Uterus (tissue), 2 donors: ENCODE results near the gene FOXD4L1.
"Not testable (repeated sequence)": the region's sequence is repeated elsewhere in the genome, so short reads cannot be mapped to it uniquely, and the experiment has no call there.

ENCODE experiments used
- CTCF ChIP-seq, 4 experiments: fragments of 200-600 bp in 2 of 4; fragments of 450-650 bp in 2 of 4; sonication (generic) in 2 of 4; IDR thresholded peaks; one replicate each; pipeline ENCODE4 v1.5.1; 2016 to 2019; ENCODE audit warnings: antibody characterized with exemption in 4 of 4, mild to moderate bottlenecking in 2 of 4, moderate library complexity in 1 of 4
- POLR2A ChIP-seq, 2 donors: fragments of 450-650 bp; IDR thresholded peaks; one replicate each; pipeline ENCODE4 v1.6.1; 2016; ENCODE audit warnings: antibody characterized with exemption in 2 of 2, mild to moderate bottlenecking in 1 of 2, moderate library complexity in 1 of 2

GRCh38 chr2:113541204-113541975 lies 42.9 kb downstream of the FOXD4L1 start:
- TF ChIP-seq CTCF (IDR thresholded peaks at IDR 0.05), result not testable (repeated sequence)
- TF ChIP-seq POLR2A (IDR thresholded peaks at IDR 0.05), result peak in 1 of 2 donors; percentile 48
